Activated CD4-positive, CD25-positive, alpha-beta regulatory T cell treated with anti-CD3 and anti-CD28 coated beads, Interleukin-2, amount 50 U/mL, for 24 hours (primary cell): ENCODE measurements around the gene PIGU.
A peak's percentile ranks its signal among the peaks of the same experiment; 100 is the strongest.
"Not testable (repeated sequence)": the region's sequence is repeated elsewhere in the genome, so short reads cannot be mapped to it uniquely, and the experiment has no call there.

ENCODE experiments used
- ATAC-seq, 2 donors: fragments of 150-1000 bp; cut with Tn5 transposase; one replicate each; pipeline ENCODE4 v1.10.0; 2021; ENCODE audit warnings: mild to moderate bottlenecking in 1 of 2, moderate library complexity in 1 of 2

Gene PIGU

GRCh38 chr20:34529742-34530141 is 147.2 kb downstream of the PIGU start:
- ATAC-seq: no peak

GRCh38 chr20:34528921-34529297 is 148.0 kb downstream of the PIGU start:
- ATAC-seq: no peak

GRCh38 chr20:34527016-34527415 is 149.9 kb downstream of the PIGU start:
- no peak for ATAC-seq

- ATAC-seq: no peak
Measured at GRCh38 chr20:34526466-34526865, 150.4 kb downstream of the PIGU start.

- ATAC-seq: no peak
Measured at GRCh38 chr20:34525709-34526416, 151.0 kb downstream of the PIGU start.

GRCh38 chr20:34525342-34525708 is 151.6 kb downstream of the PIGU start:
- ATAC-seq: no peak

GRCh38 chr20:34524426-34524825 is 152.5 kb downstream of the PIGU start:
- no peak for ATAC-seq

- peak in 1 of 2 donors; percentile 76 for ATAC-seq
Measured at GRCh38 chr20:34522969-34523871, 153.7 kb downstream of the PIGU start.

- not testable (repeated sequence) for ATAC-seq
Measured at GRCh38 chr20:34519841-34520240, 157.1 kb downstream of the PIGU start.

GRCh38 chr20:34518863-34519262 is 158.0 kb downstream of the PIGU start:
- ATAC-seq: not testable (repeated sequence)

- peak; percentile 20 to 46 for ATAC-seq
Measured at GRCh38 chr20:34517114-34517505, 159.8 kb downstream of the PIGU start.

GRCh38 chr20:34516247-34517113 is 160.4 kb downstream of the PIGU start, which contains the start of gene DYNLRB1:
Gene DYNLRB1, plus strand, starts transcription at chr20:34516422. Its CDS starts 37 bp downstream, at chr20:34516459.
- ATAC-seq: peak; percentile 78 to 85

GRCh38 chr20:34515484-34516246 is 161.2 kb downstream of the PIGU start:
- ATAC-seq: peak; percentile 56 to 66

GRCh38 chr20:34514897-34515483 is 161.9 kb downstream of the PIGU start:
- ATAC-seq: peak in 1 of 2 donors; percentile 1

GRCh38 chr20:34514034-34514433 is 162.9 kb downstream of the PIGU start:
- ATAC-seq: not testable (repeated sequence)

GRCh38 chr20:34512955-34513419 is 163.9 kb downstream of the PIGU start:
- peak in 1 of 2 donors; percentile 6 for ATAC-seq

GRCh38 chr20:34512266-34512954 is 164.5 kb downstream of the PIGU start:
- no peak for ATAC-seq

- no peak for ATAC-seq
Measured at GRCh38 chr20:34511891-34512265, 165.0 kb downstream of the PIGU start.

- no peak for ATAC-seq
Measured at GRCh38 chr20:34510575-34510974, 166.3 kb downstream of the PIGU start.
